Measurements from ENCODE around the gene ZNF580.

- TF ChIP-seq PHB2 (IDR thresholded peaks at IDR 0.05; ENCODE audit: low read depth) = no peak
- no peak for TF ChIP-seq SAP30 (IDR thresholded peaks at IDR 0.05; ENCODE audit: borderline replicate concordance, insufficient read depth, low read depth, low read length, poor library complexity, severe bottlenecking)
- no peak for TF ChIP-seq JUN (IDR thresholded peaks at IDR 0.05; ENCODE audit: borderline replicate concordance, low read depth, low read length)
- TF ChIP-seq JUN (CRISPR knock-in tag; IDR thresholded peaks at IDR 0.05; ENCODE audit: borderline replicate concordance) = no peak
- no peak for TF ChIP-seq MEF2A (IDR thresholded peaks at IDR 0.05; ENCODE audit: control insufficient read depth, low read depth, low read length)
- TF ChIP-seq ZBTB26 (CRISPR knock-in tag; IDR thresholded peaks at IDR 0.05) = no peak
- TF ChIP-seq CBX3 (IDR thresholded peaks at IDR 0.05; ENCODE audit: borderline replicate concordance in 1 of 2, low read length in 2 of 2) = no peak
- TF ChIP-seq GTF2F1 (IDR thresholded peaks at IDR 0.05; ENCODE audit: low read depth, low read length) = no peak
- TF ChIP-seq ZBTB40 (IDR thresholded peaks at IDR 0.05) = no peak
- TF ChIP-seq ZBTB40 (CRISPR knock-in tag; IDR thresholded peaks at IDR 0.05) = no peak
Measured at GRCh38 chr19:55690109-55690768, 49.4 kb downstream of the ZNF580 start.
